Stimulated activated CD8-positive, alpha-beta memory T cell treated with anti-CD3 and anti-CD28 coated beads, Interleukin-7, amount 100 ng/mL, for 48 hours (primary cell): ENCODE measurements around the gene PLCG1.

Source experiments
- DNase-seq, 2 donors: peaks; one replicate each; pipeline ENCODE4 v3.0.0-alpha.2; 2020; ENCODE audit warnings: low read depth in 1 of 2; ENCODE audit errors: extremely low read depth in 1 of 2

The PLCG1 gene

GRCh38 chr20:41141153-41141815, 3.9 kb downstream of the PLCG1 start:
- no peak for DNase-seq

GRCh38 chr20:41142245-41142644, 4.9 kb downstream of the PLCG1 start:
- no peak for DNase-seq

- no peak for DNase-seq
Observed at GRCh38 chr20:41142919-41143318, 5.6 kb downstream of the PLCG1 start.

DNA sequence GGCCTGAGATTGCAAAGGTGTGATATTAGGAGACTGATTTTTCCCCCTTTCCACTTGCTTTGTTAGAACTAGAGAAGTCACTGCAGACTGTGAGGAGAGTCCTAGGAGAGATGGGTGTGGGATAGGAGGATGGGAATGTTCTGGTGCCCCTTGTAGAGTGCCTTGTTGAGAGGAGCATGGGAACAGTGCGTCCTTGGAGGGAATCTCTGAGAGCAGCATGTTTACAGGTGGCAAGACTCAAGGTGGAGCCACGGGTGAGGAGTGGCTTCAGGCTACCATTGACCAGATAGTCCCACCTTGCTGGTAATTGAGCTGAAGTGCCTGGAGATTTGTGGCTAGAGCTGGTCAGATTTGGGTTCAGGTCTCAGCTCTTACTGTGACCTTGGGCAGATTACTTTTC, 6.0 kb downstream of the PLCG1 start:
- no peak for DNase-seq

GRCh38 chr20:41145317-41145716, 8.0 kb downstream of the PLCG1 start:
- no peak for DNase-seq

- no peak for DNase-seq
Observed at GRCh38 chr20:41145821-41146620, 8.7 kb downstream of the PLCG1 start.

- DNase-seq = no peak
Observed at GRCh38 chr20:41147767-41148191, 10.4 kb downstream of the PLCG1 start.

DNA sequence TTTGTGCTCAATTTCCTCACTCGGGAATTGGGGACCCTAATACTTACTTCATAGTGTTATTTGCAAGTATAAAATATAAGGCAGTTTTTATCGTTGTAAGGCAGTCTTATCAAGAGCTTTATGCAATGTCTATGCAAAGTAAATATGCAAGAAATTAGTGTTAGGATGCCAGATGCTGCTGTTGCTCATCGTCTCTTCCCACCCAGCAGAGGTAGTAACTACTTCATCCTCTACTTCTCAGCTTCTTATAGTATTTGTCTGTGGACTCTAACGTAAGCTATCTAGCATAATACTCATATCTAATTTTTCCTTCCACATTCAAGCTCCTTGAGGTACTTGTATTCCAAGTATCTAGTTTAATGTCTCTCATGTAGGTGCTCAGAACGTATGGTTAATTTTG, 11.6 kb downstream of the PLCG1 start:
- DNase-seq = no peak

- DNase-seq = no peak
Observed at GRCh38 chr20:41150664-41151063, 13.3 kb downstream of the PLCG1 start.

GRCh38 chr20:41151134-41151869, 14.0 kb downstream of the PLCG1 start:
- DNase-seq = no peak

- DNase-seq = no peak
Observed at GRCh38 chr20:41152108-41152757, 14.9 kb downstream of the PLCG1 start.

DNA sequence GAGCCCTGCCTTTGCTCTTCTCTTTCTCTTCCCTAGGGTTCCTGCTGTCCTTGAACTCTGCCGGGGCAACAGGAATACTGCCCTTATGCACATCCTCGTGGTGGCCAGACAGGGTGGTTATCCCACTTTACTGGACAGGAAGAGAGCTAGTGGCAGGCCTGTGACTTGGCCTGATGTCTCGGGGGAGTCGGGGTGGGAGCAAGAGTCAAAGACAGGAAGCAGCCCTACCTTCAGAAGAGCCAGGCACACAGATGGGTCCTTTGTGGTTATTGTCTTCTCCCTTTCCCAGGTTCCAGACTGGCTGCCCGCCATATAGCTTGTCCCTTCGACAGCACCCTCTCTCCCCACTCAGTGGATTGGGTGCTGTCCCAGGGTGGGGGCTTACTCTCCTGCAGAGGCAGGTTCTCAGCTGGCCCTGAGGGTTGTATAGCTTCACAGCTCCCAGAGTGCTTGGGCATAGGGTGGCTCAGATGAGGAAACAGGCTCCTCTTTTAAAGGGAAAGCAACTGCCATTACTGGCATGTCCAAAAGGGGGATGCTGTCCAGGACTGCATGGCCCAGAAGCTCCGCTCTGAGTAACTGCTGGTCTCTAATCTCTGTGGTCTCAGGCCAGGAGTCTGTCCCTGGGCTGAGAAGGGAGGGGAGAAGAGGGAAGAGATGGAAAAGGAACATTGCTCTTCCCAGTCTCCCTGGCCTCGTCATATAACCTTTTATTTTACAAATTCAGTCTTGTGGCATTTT, 17.3 kb downstream of the PLCG1 start:
- no peak for DNase-seq

DNA sequence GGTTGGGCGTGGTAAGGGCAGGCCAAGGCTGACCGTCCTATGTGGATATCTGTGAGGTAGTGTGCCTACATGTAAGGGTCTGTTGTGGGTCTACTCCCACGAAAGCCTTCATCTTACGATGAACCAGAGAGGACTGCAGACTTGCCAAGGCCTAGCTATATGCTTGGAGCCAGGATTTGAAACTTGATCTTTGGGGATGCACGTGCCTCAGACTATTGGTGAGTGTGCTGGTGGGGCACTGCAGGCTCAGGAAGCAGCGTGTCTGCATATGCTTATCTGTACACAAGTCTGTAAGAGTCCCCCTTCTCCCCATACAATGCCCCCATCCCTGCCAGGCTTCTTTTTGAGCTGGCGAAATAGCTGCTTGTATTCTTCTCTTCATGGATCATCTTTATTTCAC, 17.9 kb downstream of the PLCG1 start:
- DNase-seq = no peak

DNA sequence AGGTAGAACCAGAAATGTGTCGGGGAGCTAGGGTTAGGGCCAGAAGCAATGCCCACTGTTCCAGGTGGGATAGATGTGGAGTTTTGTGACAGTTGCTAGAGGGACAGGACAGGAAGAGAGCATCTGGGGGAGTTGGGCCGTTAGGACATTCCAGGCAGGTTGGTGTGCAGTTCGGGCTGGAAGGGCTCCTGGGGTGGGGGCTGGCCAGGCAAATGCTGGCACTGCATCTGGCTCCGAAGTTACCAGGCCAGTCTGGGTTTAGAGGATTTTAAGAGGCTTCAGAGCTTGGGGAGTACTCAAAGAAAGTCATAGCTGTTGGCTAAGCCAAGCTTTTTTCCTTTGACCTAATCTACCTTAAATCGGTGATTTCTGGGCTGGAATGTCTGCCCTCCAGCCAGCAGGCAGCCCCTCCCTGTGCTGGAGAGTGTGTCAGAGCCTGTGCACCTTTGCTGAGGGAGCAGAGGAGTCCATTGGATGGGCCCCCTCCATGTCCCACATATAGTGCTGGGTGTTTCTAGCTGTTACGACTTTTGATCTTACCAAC, 20.8 kb downstream of the PLCG1 start:
- no peak for DNase-seq

- no peak for DNase-seq
Observed at GRCh38 chr20:41159547-41159946, 22.2 kb downstream of the PLCG1 start.

DNA sequence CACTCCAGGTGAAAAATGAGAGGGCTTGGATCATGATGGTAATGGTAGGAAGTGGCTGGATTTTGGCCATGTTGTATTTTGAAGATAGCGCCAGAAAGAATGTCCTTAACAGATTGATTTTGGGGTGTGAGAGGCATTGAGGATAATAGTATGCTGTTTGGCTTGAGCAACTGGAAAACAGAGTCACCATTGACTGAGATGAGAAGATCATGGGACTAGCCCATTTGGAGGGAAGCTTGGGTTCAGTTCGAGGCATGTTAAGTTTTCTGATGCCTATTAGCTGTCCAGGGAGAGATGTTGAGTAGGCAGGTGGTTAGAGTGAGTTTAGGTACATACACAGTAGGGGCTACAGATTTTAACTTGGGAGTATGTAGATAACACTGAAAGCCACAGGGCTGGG, 23.3 kb downstream of the PLCG1 start:
- DNase-seq = no peak

DNA sequence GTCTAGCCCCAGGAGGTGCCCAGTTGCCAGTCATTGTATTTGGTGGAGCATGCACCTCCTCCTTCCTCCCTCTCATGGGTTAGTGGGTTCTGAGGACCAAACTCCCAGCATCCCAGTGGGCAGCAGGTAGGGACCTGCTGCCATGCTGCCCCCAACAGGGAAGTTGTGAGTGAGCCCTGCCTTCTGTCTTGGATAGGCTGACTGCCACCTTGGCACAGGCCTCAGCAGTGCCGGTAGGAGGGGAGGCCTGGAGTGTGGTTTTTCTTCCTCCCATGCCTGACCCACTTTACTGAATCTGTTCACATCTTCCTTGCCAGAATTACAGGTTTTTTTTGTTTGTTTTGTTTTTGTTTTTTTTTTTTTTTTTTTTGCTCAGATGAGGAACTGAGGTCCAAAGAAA, 24.5 kb downstream of the PLCG1 start:
- no peak for DNase-seq

DNA sequence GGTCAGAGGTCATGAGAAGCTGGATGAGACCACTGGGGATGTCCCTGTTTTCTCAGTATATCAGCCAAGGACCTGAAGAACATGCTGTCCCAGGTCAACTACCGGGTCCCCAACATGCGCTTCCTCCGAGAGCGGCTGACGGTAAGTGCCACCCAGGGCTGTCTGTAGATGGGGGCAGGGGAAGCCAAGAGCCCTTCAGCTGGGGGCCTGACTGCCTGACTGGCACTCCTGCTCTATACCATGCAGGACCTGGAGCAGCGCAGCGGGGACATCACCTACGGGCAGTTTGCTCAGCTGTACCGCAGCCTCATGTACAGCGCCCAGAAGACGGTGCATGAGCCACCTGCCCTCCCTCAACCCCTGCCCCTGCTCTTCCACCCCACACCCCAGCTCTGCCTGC, 25.1 kb downstream of the PLCG1 start:
- no peak for DNase-seq

DNA sequence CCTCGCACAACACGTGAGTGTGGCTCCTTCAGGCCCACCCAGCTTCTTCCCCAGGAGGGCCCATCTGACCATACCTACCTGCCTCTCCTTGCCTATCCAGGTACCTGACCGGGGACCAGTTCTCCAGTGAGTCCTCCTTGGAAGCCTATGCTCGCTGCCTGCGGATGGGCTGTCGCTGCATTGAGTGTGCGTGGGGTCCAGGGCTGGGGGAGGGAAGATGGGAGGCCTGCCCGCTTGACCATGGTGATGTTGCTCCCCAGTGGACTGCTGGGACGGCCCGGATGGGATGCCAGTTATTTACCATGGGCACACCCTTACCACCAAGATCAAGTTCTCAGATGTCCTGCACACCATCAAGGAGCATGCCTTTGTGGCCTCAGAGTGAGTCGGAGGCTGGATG, 26.5 kb downstream of the PLCG1 start:
- DNase-seq = no peak
